GM21528 (cell line): ENCODE measurements around the gene ZC3H7B.

Experiments used
- ATAC-seq: cut with Tn5 transposase; IDR thresholded peaks from one replicate; pipeline ENCODE4 v1.9.1; 2021; ENCODE audit warnings: mild to moderate bottlenecking, moderate library complexity; ENCODE audit not compliant: unreplicated experiment, low FRiP score

ZC3H7B gene

DNA sequence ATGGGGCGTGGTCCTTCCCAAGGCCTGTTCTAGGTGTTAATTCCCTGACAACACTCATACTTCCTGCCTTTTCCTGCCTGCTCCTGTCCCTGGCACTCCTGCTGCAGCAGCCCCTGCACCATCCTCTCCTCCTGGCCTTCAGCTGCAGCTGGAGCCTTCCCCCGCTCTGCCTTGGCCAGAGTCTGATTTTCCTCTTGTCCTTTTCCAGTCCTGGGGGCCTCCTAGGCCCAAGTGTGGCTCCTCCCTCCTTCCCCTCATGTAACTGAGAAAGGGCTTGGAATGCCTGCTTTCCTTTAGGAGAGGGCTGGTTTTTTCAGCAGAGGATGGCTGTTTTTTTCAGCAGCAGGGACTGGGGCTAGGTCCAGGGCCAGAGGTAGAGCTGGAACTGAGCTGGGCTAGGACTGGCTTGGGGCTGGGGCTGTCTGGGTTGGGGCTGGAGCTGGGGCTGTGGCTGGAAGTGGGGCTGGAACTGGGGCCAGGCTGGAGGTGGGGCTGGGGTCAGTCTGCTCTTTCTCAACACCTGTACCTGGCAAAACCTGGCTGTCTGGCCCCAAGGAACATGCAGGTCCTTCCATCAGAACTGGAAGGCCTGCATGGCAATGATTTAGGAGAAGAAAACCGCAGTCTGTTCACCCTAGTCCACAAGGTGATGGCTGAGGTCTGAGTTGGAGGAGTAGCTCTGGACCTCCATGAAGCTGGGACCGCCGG lies 23.6 kb downstream of the ZC3H7B start:
- ATAC-seq = no peak

DNA sequence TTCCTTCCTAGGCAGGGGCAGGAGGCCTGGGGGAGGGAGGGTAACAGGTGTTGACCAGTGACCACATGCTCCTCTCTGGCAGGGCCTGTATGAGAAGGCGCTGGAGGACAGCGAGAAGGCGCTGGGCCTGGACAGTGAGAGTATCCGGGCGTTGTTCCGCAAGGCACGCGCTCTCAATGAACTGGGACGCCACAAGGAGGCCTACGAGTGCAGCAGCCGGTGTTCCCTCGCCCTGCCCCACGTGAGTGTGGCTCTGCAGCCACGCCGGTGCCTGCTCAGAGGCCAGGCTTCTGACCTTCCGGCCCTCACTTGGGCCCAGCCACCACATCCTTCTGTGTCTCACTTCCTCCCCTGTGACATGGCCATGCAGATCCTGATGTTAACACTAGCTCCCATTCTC lies 25.8 kb downstream of the ZC3H7B start:
- no peak for ATAC-seq

DNA sequence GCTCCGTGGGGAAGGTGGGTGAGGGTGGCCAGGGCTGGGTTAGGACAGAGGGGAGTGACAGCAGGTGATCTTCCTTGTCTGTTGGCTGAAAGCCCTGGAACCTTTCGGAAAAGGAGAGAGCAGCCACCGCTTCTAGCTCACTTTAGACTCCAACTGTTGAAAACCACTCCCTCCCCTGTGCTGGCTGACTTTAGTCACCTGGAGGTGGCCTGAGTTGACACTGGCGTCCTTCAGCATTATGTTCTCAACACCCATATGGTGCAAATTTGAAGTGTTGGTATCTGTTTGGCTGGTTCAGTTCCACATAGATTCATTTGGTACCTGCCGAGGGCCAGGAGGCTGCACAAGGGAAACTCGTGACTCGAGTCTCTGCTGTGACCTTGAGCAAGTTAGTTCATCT lies 28.8 kb downstream of the ZC3H7B start:
- ATAC-seq = no peak

GRCh38 chr22:41332217-41332939 lies 31.1 kb downstream of the ZC3H7B start:
- no peak for ATAC-seq

DNA sequence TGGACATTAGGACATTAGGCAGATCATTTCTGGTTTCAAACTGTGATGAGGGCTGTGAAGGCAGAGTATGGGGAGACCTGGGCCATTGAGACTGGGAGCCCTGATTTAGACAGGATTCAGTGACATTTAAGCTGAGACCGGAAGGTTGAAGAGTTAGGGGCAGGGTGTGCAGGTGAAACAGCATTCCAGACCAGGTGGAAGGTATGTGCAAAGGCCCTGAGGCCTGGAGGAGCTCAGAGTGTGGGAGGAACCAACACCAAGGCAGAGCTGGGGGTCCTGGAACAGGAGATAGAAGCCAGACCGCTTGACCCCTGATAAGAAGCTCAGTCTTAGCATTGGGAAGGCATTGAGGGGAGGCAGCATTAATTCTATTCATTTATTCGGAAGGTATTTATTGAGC lies 32.5 kb downstream of the ZC3H7B start:
- ATAC-seq = no peak

GRCh38 chr22:41334215-41334614 lies 32.9 kb downstream of the ZC3H7B start:
- ATAC-seq = no peak

DNA sequence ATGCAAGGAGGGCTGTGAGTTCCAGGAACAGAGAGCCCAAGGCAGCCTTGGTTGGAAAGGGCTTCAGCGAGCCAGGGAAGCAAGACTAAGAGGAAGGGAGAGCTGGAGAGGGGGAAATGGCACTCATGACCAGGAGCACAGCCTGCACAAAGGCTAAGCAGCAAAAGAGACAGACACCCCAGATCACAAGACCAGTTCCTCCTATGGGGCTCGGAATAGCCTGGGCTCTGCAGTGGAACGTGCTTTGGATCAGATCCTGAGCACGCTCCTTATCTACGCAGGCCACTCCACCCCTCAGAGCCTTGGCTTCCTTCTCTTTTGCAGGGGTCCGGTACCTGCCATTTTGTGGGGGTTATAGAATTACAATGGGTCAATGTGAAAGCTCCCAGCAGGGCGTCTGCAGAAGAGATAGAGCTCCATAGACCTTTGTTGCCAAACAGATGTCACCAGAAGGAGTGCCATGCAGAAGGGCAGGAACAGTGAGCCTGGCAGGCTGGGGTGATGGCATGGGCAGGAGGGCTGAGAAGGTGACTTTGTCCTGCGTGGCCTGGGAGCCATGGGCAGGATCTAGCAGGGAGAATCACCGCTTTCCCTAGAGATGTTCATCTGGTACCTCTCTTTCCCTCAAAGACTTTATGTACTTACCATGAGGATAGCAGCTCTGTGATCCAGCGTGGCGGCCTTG lies 33.8 kb downstream of the ZC3H7B start:
- ATAC-seq = no peak

- no peak for ATAC-seq
Measured at GRCh38 chr22:41338614-41339212, 37.4 kb downstream of the ZC3H7B start.

DNA sequence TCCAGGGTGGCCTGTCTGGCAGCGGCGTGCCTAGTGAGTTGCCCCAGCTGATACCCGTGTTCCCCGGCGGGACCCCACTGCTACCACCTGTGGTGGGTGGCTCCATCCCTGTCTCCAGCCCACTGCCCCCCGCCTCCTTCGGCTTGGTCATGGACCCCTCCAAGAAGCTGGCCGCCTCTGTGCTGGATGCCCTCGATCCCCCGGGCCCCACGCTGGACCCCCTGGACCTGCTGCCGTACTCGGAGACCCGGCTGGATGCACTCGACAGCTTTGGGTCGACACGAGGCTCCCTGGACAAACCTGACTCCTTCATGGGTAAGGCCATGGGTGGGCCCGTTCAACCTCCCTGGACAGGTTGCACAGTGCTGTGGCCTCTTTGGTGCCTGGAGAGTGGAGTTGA lies 38.5 kb downstream of the ZC3H7B start:
- ATAC-seq = no peak

- no peak for ATAC-seq
Measured at GRCh38 chr22:41340357-41340756, 39.0 kb downstream of the ZC3H7B start.

- ATAC-seq = no peak
Measured at GRCh38 chr22:41341012-41341411, 39.7 kb downstream of the ZC3H7B start.

GRCh38 chr22:41341990-41342389 lies 40.7 kb downstream of the ZC3H7B start:
- no peak for ATAC-seq

GRCh38 chr22:41343300-41343699 lies 42.0 kb downstream of the ZC3H7B start:
- no peak for ATAC-seq

DNA sequence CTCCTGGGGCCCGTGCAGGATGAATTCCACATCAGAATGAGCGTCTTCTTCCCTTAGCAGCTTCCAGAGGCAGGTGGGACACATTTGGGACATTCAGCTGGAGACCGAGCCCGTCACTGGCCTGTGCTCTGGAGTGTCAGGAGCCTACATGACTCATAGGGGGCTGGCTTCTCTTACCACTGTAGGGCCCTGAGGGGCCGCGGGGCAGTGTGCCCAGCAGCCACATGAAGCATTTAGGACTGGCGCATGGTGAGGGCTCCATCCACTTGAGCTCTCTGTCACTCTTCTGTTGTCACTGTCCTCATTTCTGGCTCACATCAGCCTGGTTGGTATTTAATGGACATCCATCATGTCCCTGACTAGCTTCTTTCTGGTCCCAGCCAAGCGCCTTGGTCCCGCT lies 42.4 kb downstream of the ZC3H7B start:
- no peak for ATAC-seq

GRCh38 chr22:41344189-41344788 lies 43.0 kb downstream of the ZC3H7B start:
- no peak for ATAC-seq

DNA sequence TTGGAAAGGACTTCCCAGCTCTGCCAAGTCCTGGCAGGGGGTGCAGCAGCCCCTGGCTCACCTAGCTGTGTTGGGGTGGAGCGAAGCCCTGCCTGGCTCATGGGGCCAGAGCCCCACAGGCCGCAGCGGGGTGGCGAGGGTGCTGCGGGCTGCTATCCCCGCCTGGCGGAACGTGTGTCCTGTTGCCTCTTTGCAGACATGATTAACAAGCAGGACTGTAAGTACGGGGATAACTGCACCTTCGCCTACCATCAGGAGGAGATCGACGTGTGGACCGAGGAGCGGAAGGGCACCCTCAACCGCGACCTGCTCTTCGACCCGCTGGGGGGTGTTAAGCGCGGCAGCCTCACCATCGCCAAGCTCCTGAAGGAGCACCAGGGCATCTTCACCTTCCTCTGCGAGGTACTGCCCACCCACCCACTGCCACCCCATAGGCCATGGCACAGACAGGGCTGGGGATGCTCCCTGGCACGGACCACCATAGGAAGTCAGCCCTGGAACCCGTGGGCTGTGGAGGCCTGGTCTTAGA lies 44.5 kb downstream of the ZC3H7B start:
- ATAC-seq = no peak

- no peak for ATAC-seq
Measured at GRCh38 chr22:41347066-41347859, 45.9 kb downstream of the ZC3H7B start.

DNA sequence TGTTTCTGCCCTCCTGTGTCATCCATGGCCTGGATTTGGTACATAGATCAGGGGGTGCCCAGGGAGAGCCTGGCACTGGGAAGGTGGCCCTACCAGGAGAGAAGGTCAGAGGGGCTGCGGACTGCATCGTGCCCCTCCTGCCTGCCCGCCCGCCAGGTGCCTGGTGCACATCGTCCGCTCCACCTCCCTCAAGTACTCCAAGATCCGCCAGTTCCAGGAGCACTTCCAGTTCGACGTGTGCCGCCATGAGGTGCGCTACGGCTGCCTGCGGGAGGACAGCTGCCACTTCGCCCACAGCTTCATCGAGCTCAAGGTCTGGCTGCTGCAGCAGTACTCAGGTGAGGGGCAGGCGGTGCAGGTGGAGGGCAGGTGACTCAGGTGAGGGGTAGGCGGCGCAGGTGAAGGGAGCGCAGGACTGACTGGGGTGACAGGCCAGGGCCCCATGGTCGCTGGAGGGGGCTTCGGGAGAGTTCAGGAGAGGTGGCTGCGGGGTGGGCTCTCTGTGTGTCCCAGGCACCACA lies 47.7 kb downstream of the ZC3H7B start:
- ATAC-seq = no peak

DNA sequence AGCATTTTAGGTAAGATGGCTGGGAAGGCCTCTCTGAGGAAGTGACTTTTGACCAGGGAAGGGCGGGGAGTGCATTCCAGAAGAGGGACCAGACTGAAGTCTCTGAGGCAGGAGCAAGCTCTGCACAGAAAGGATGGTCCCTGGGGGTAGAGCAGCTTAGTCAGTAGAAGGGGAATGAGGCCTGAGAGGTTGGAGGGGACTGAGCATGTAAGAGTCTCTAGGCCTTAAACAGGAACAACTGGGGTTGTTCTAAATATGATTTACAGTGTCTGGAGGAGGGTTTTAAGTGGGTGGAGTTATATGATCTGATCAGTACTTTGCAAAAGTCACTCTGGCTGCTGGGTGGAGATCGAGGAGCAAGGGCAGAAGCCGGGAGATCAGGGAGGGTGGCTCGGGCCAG lies 48.8 kb downstream of the ZC3H7B start:
- ATAC-seq = no peak

GRCh38 chr22:41351011-41351410 lies 49.7 kb downstream of the ZC3H7B start:
- ATAC-seq = no peak
